M059J (cell line): ENCODE results near the gene NDRG4. TPM values are rescaled to one million over a fixed set of nuclear protein-coding genes. Genes with fewer than 3 reads are reported as not detected.

Source experiments
- DNase-seq: peaks from one replicate; pipeline ENCODE4 v3.0.0-alpha.2; 2012; ENCODE audit warnings: low read depth
- total RNA-seq: library from RNA; depleted of rRNA; stranded (reverse); fragments of >200 nt; shearing (Covaris generic); gene quantifications from 2 replicates; pipeline ENCODE4 v1.2.3, GENCODE V29; 2014; rRNA removed

The NDRG4 gene, protein sequence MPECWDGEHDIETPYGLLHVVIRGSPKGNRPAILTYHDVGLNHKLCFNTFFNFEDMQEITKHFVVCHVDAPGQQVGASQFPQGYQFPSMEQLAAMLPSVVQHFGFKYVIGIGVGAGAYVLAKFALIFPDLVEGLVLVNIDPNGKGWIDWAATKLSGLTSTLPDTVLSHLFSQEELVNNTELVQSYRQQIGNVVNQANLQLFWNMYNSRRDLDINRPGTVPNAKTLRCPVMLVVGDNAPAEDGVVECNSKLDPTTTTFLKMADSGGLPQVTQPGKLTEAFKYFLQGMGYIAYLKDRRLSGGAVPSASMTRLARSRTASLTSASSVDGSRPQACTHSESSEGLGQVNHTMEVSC
- 6.5 and 12.3 TPM in 2 replicates for total RNA-seq

DNA sequence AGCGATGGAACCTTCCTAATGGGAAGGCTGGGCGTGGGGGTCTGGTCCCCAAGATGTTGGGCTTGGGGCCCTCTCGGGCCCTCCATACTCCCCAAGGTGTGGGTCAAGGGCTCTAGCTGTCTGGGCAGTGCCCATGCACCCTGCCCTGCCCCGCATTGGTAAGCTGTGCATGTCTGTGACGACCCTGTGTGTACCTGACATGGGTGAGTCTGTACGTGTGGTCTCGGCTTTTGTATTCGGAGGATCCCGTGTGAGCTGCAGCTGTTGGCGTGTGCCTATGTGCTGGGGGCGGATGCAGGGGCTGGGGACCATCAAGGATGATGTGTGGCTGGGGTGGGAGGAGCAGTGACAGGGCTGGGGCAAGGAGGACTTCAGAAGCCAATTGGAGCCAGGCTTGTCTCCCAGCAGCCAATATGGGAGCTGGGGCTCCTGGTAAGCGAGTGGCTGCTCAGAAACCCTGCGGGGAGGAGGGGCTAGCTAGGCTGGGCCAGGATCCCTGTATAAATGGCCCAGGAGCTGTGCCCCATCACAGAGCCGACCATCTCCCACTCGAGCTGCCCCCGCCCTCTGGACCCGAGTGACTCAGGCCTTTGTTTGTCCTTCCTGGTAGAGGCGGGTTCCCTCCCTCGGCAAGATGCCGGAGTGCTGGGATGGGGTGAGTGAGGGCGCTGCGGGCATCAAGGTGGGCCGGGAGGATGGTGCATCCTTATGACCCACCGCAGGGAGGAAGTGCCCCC is at the start of gene NDRG4:
Gene NDRG4, plus strand, starts transcription at position 529 of the 737 bp plus-strand sequence. Its CDS starts 106 bp downstream, at position 635.
- DNase-seq: peak; percentile 63

DNA sequence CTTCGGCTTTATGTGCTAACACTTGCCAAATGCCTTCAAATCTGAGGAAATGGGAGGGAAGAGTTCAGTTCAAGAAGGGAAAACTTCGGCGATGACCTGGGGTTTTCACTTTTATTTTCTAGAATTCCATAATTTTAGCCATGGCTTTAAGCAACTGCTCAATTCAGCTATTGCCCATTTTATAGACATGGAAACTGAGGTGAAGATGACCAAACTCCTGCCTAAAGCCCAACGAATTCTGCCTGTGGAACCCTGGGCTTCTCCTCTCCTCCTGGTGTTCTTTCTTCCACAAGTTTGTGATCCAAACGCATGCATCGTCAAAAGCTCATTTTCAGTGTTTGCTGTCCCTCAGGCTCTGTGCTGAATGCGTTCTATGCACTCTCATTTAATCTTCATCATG is 49.4 kb upstream of the NDRG4 start:
- no peak for DNase-seq

DNA sequence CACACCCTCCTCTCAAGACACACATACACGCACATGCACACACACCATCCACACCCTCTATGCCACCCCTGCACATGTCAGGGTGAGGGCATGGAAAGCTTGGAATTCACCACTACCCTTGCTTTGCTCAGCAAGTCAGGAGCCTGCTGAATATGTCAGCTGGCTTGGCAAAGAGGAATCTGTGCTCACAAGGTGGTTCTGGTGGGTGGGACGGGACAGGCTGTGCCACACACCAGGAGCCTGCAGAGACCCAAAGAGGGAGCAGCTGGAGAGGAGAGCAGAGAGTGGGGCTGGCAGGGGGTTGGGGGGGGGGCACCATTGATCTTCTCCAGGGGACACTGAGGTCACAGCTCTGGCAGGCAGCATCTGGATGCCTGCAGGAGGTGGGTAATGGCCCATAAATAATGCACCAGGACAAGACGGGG is 48.7 kb upstream of the NDRG4 start:
- DNase-seq: no peak

DNA sequence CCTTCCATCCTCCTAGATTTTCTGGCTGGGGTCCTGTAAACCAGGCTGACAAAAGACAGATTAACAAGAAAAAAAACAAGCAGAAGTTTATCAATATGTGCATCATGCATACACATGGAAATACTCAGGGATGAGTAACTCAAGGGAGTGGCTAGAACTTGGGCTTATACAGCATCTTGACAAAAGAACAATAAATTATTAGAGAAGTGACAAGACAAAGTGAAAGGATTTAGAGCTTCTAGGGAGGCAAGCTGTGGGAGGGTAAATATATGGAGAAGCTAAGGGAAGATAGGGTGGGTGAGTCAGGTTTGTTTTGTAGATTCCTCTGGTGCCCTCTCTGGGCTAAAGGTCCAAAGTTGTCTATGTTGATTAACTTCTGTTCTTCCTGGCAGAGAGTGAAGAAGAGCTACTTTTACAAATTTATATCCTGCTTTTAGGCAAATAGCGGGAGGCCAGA is 48.0 kb upstream of the NDRG4 start:
- peak; percentile 82 for DNase-seq

DNA sequence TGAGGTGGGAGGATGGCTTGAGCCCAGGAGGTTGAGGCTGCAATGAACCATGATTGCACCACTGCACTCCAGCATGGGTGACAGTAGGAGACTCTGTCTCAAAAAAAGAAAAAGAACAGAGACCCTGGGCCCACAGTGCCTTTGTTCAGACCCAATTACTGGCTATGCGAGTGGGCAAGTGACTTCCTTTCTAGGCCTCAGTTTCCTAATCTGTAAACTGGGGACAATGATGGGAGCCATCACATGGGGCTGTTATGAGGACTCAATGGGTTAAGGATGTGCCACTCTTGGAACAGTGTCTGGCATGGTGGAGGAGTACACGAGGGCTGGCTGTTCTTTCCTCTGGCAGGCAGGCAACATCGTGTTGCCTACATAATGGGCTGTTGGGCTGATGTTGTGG is 47.3 kb upstream of the NDRG4 start:
- no peak for DNase-seq

DNA sequence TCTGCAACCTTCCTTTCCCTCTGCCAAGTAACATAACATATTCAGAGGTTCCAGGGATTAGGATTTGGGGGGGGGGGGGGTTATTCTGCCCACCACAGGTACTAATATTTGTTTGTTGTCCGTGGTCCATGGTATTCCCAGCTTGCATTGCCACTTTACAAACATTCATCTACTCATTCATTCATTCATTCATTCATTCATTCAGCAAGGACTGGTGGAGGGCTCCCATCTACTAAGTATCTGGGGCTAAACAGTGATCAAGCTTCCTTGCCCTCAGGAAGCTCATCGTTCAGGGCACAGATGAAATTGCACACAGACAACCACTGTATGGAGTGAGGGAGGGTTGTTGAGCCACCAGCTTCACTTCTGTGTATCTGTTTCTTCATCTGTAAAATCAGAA is 45.8 kb upstream of the NDRG4 start:
- DNase-seq: no peak

DNA sequence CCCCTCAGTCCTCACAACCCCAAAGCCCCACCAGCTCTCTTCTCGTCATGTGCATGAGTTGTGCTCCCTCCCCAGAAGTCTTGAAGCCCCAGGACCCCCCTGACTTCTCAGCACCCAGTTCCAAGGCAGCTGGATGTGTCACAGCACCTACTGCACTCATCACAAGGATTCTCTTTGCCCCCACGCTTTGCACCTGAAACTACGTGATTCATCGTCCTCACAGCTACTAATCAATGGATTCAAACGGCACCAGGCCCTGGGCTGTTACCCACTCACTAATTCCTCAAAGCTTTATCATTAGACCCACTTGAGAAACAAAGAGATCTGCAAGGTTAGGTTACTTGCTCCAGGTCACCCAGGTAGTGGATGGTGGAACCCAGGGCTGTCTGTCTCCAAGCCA is 45.1 kb upstream of the NDRG4 start:
- no peak for DNase-seq

DNA sequence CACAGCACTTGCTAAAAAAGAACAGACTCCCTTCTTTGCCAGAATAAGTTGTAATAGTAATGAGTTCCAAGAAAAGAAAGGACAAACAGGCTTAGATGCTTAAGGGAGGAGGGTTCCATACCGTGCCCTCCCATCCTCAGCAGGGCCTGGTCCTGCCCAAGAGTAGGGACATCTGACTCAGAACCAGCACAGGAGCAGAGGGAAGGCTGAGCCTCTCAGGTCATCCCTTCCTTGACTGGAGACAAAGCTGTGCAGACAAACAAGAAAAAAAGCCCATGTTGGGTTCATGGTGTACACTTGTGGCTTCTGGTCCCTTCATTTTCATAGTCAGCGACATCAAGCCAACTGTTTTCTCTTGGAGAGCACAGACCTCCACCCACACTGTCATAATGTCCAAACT is 44.2 kb upstream of the NDRG4 start:
- no peak for DNase-seq

DNA sequence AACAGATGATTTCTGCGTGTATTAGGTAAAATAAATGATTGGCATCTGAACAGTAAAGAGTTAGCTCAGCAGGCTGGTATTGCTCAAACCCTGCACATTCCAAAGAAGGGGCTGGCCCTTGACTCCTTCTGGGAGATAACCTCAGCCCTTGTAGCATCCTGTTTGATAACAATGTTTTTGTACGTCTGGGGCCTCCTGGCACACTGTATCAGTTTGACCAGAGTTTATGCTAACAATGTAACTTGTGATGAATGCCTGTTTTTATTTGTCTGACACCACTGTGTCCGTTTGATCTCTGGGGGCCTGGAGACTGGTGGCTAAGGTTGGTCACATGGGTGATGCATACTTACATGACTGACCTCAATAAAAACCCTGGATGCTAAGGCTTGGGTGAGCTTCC is 43.8 kb upstream of the NDRG4 start:
- DNase-seq: peak; percentile 54

DNA sequence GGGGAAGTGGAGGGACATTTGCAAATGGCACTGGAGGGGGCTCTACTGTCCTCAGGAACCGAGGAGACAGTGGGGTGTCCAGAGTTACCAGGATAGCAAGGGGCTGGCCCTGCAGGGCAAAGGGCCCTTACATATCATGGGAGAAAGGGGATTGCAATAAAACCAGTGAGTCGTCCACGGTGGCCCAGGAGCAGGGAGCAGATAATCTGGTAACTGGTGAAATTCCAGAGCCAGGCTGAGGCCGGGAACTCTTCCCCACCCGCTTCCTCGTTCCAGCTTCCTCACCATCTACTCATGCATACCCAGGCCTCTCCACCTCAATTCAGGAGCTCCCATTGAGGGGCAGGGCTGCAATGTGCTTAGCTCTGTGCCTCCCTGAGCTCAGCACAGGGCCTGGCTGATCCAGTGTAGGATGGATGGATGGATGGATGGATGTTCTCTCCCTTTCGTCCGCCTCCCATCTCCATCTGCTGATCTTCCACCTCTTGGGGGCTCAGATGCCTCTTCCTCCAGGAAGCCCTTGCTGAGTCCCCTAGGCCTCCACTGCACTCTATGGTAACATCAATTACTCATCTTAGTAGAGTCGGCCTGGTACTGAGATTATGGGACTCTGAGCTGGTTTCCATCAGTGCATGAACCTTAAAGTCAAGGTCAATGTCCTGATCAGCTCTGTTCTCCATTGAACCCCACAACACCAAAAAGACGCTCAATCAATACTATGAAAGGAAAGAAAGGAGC is 41.2 kb upstream of the NDRG4 start:
- DNase-seq: peak; percentile 43

DNA sequence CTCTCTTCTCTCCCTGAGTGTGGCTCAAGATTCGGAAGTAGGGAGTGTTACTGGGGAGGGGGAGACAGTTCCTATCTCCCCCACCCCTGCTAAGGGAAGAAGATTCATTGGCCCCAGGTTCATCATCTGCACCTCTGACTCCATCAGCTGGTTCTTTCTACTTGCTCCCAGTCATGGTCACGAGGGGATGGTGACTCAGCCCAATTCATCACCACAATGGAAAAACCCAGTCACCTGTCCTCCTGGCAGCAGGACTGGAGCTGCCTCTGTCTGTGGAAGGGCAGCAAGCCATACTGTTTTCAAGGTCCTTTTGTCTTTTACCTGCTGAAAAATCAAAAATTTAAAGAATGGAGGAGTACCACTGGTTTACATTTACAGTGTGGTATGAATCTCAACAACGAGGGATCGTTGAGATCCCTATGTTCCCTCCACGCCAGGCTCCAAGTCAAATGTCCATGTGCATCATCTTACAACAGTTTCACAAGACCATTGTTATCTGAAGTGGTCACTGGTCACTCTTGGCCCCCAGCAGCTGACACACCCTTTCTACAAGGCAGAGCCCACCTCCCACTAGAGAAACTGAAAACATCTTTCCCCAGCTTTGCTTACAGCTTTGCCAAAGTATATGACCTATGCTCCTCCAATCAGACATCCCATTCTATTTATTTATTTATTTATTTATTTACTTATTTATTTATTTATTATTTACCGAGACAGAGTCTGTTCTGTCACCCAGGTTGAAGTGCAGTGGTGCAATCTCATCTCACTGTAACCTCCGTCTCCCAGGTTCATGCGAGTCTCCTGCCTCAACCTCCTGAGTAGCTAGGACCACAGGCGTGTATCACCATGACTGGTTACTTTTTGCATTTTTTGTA is 40.4 kb upstream of the NDRG4 start:
- DNase-seq: peak; percentile 92

DNA sequence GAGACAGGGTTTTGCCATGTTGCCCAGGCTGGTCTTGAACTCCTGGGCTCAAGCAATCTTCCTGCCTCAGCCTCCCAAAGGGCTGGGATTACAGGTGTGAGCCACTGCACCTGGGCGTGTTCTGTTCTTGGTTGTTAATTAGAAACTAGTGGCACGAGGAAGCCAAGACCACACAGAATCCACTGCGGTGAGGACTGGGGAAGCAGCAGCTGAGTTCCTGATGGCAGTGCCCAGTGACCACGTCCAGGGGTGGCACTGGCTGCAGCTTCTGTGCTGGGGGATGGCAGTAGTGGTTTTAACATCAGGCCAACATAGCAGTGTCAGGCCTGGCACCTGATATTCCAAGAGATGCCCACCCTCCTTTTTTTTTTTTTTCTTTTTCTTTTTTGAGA is 39.7 kb upstream of the NDRG4 start:
- DNase-seq: no peak

DNA sequence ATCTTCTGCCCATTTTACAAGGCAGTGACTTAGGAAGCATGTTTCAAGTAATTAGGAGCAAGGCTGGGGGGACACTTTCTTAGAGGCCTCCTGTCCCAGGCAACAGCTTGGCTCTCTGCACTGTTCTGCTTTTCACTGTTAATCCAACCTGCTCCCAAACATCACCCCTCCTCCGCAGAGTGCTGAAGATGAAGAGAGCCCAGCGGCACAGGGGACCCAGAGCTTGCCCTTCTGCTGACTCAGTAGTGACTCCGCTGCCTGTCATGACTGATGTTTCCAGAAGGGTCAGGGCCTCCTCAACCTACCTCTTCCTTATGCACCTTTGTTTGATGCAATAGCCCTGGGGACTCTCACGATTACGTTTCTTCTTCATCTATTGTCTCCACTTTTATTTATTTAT is 38.9 kb upstream of the NDRG4 start:
- DNase-seq: peak; percentile 71

DNA sequence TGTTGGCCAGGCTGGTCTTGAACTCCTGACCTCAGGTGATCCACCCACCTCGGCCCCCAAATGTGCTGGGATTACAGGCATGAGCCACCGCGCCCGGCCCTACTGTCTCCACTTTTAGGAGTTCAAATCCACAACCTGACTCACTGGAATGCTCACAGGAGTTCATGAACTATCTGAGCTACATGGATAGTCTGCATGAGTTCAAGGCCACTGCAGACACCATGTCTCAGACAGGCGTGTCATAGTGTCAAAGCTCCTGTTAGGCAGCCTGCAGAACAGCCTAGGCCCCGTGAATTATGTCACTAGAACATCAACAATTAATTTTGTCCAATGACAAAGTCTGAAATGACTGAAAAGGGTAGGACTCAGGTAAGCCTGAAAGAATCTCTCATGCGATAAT is 38.3 kb upstream of the NDRG4 start:
- DNase-seq: no peak

DNA sequence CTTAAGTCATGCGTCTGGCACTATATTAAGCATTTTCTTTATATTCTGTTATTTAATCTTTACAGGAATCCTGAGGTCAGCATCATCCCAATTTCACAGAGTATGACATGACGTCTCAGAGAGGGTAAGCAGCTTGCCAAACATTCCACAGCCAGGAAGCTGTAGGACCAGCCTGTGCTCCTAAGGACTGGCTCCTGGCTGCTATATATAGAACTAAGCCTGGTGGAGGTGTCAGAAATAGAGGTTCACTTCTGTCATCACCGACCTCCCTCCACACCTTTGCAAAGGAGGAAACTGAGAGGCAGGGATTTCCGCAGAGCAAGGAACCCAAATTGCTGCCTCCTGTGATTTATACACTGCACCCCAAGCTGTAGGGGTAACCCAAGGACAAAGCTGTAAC is 37.9 kb upstream of the NDRG4 start:
- DNase-seq: no peak

DNA sequence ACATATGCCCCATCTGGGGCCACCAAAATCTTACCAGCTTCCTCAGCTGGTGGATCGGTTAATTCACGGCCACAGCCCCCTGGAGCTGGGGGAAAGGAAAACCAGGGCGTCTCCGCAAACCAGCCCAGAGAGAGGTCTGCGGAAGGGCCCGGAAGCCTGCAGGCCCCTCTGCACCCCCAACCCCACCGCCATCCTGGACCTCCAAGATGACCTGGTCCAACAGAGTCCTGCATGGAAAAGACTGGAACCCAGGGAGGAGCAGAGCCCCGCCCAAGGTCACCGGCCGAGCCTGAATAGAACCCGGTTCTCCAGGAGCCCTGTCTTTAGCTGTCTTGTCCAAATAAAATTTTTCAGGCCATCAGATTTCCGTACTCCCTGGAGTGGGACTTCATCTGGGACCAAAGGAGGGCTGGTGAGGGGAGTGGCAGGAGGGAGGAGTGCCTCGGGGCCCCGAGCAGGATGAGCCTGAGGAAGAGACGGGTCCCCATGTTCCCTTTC is 37.4 kb upstream of the NDRG4 start:
- DNase-seq: no peak

DNA sequence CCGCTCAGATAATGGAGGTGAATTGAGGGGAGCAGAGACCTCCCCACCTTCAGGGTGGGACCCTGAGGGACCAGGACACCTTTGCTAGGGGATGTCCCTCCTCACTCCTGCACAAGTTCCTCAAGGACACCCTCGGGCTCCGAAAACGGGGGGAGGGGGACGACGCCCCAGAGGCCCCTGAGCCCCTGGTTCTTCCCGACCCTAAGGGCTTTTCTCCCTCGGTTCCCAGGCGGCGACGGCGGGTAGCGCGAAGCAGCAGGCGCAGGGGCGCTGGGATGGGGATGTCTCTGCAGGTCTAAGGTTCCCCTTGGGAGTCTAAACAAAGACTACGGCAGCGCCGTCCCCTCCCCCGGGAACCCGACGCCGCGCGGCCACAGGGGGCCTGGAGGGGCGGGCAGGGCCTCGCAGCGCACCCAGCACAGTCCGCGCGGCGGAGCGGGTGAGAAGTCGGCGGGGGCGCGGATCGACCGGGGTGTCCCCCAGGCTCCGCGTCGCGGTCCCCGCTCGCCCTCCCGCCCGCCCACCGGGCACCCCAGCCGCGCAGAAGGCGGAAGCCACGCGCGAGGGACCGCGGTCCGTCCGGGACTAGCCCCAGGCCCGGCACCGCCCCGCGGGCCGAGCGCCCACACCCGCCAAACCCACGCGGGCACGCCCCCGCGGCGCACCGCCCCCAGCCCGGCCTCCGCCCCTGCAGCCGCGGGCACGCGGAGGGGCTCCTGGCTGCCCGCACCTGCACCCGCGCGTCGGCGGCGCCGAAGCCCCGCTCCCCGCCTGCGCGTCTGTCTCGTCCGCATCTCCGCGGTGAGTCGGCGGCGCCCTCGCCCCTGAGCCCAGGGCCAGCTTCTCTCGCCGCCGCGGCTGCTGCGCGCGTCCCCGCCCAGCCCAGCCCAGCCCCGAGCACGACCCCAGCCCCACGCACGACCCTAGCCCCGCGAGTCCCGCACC is 36.7 kb upstream of the NDRG4 start:
- no peak for DNase-seq

DNA sequence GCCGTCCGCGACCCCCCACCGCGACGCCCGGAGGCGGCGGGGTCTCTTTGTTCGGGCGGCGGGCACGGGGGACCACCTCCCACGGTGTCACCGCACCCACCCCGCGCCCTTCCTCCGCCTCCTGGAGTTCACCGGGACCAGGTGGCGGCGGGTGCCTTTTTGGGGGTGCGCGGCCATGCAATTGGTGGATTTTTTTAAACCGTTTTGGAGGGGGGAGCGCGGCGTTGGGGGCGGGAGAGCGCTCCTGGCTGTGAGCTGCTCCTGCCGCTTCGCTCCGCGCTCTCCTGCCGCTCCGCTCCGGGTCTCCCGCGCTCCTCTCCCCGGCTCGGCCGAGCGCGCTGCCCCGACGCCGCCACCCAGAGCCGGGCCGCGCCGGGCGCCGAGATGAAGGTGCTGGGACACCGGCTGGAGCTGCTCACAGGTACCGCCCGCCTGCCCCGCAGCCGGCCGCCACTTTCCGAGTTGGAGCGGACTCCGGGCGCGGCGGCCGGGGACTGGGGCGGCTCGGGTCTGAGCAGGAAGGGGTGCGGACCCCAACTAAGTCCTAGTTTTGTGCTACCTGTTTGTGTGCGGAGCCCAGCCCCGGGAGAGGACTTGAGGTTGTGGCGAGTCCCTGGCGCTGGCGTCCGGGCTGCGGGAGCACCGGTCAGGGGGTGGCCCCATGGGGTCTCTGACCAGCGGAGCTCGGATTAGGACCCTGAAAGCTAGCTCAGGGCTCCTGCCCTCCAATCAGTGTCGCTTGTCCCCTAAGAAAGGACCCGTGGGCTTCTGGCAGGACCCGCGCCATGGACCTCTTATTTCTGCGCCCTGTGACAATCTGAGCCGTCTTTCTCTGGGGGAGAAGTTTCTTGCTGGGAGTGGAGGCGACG is 35.7 kb upstream of the NDRG4 start:
- DNase-seq: peak; percentile 43
